Uterus (tissue), 4 donors: ENCODE measurements around the gene ADIRF. TPM values are rescaled to one million over a fixed set of nuclear protein-coding genes. Genes with fewer than 3 reads are reported as not detected.

ENCODE experiments used
- DNase-seq, 2 donors: peaks; one replicate each; pipeline ENCODE4 v3.0.0-alpha.2; 2019 to 2020
- H3K27ac ChIP-seq, 2 donors: fragments of 200-600 bp; sonication (generic); 1 replicate in 1 of 2; 2 replicates in 1 of 2; pipeline ENCODE4 v1.5.1; 2016 to 2018
- H3K27me3 ChIP-seq, 2 donors: fragments of 200-600 bp; sonication (generic); one replicate each; pipeline ENCODE4 v1.5.1; 2018 to 2019; ENCODE audit warnings: control low read depth in 1 of 2
- H3K36me3 ChIP-seq, 2 donors: fragments of 200-600 bp; sonication (generic); one replicate each; pipeline ENCODE4 v1.5.1; 2019; ENCODE audit warnings: control low read depth in 1 of 2
- H3K4me1 ChIP-seq, 2 donors: fragments of 200-600 bp; sonication (generic); one replicate each; pipeline ENCODE4 v1.5.1; 2018 to 2019; ENCODE audit warnings: control low read depth in 1 of 2
- H3K4me3 ChIP-seq, 2 donors: fragments of 200-600 bp; sonication (generic); 1 replicate in 1 of 2; 2 replicates in 1 of 2; pipeline ENCODE4 v1.5.1; 2018 to 2019; ENCODE audit warnings: mild to moderate bottlenecking in 1 of 2
- H3K9me3 ChIP-seq, 2 donors: fragments of 200-600 bp; sonication (generic); one replicate each; pipeline ENCODE4 v1.5.1; 2019; ENCODE audit warnings: control low read depth in 1 of 2
- CTCF ChIP-seq, 4 experiments: fragments of 200-600 bp in 2 of 4; fragments of 450-650 bp in 2 of 4; sonication (generic) in 2 of 4; IDR thresholded peaks; one replicate each; pipeline ENCODE4 v1.5.1; 2016 to 2019; ENCODE audit warnings: antibody characterized with exemption in 4 of 4, mild to moderate bottlenecking in 2 of 4, moderate library complexity in 1 of 4
- POLR2A ChIP-seq, 2 donors: fragments of 450-650 bp; IDR thresholded peaks; one replicate each; pipeline ENCODE4 v1.6.1; 2016; ENCODE audit warnings: antibody characterized with exemption in 2 of 2, mild to moderate bottlenecking in 1 of 2, moderate library complexity in 1 of 2
- intact Hi-C: fragments of 100-400 bp; cut with DNase I; formaldehyde crosslinking; loops from one replicate; pipeline ENCODE4 v1.15.1; 2023; ENCODE audit warnings: low total_unique reads
- total RNA-seq, 4 donors: library from RNA; depleted of rRNA in 3 of 4; stranded (reverse); fragments of >200 nt in 3 of 4; gene quantifications; one replicate each; pipeline versions ENCODE4 v1.1.0 to v1.2.4, GENCODE V29; 2014 to 2023
- donor health status: DM: yes; HTN: yes; CAD: no.

Gene ADIRF
- total RNA-seq, 4 donors from 2014 or later, result 8.5 to 368 (median 275) TPM

GRCh38 chr10:86965986-86966654 is 2.2 kb upstream of the ADIRF start:
- peak; percentile 16 to 25 for DNase-seq
- peak overlapping the region; percentile 98 to 99 for H3K27ac ChIP-seq
- H3K27me3 ChIP-seq, result no peaks in the 10 kb centered on the region
- H3K36me3 ChIP-seq, result no peaks in the 10 kb centered on the region
- no peaks in the 10 kb centered on the region for H3K9me3 ChIP-seq
- no peak overlapping the region for H3K4me3 ChIP-seq
- H3K4me1 ChIP-seq, result peaks cover 0 to 29% of the 10 kb centered on the region in 2 donors
- TF ChIP-seq CTCF (IDR thresholded peaks at IDR 0.05) (no peak), POLR2A (IDR thresholded peaks at IDR 0.05) (no peak)
- intact Hi-C loops, result loop anchor here (10.0 kb wide), 1 partner anchor 129 kb away; the partner anchor contains the start of genes GLUD1 and SHLD2

DNA sequence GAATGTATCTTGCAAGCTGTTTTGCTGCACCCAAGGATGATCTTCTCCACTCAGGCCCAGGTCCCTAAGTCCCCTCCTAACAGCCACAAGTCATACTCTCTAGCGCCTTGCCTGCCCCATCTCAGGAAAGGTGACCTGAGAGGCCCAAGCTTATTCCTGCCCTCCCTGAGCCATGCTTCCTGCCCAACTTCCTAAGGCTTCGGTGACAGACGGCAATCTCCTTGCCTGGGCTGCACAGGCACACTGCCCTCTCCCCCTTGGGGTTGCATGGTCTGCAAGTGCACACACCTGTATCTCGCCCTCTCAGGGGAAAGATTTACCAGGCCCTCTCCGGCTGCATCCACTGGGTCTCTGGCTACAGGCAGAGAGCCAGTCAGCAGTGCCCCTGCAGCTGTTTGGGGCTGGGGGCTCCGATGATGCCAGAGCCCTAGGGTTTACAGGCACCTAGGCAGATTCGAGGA is 771 bp upstream of the ADIRF start:
- Histone ChIP-seq H3K9me3 (no peaks in the 10 kb centered on the region), H3K27me3 (no peaks in the 10 kb centered on the region), H3K36me3 (no peaks in the 10 kb centered on the region), H3K4me1 (peaks cover 0 to 29% of the 10 kb centered on the region in 2 donors), H3K27ac (peak overlapping the region; percentile 98 to 99), H3K4me3 (peak overlapping the region in 1 of 2 donors; percentile 55)
- no peak for TF ChIP-seq CTCF (IDR thresholded peaks at IDR 0.05)
- intact Hi-C loops, result loop anchor here (10.0 kb wide), 1 partner anchor 127 kb away; the partner anchor contains the start of genes GLUD1 and SHLD2
- peak in 1 of 2 donors; percentile 17 for DNase-seq

DNA sequence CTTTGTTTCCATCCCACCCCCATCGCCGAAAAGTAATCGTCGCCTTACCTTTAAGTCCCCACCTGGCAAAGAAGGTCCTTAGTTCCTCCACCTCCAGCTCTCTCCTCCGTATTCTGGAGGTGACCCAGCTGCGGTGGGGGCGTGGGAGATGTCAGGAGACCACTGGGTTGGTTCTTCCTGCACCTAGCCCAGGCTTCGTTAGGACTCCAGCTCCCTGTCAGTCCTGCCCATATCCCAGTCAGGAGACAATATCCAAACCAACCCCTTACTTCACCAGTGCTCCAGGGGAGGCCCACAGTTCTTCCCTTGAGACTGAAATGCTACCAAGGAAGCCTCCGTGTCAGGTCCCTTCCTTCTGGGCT is 693 bp downstream of the ADIRF start:
- TF ChIP-seq POLR2A (IDR thresholded peaks at IDR 0.05) (no peak), CTCF (IDR thresholded peaks at IDR 0.05) (no peak)
- H3K36me3 ChIP-seq, result no peaks in the 10 kb centered on the region
- intact Hi-C loops, result loop anchor here (10.0 kb wide), 1 partner anchor 126 kb away; the partner anchor contains the start of genes GLUD1 and SHLD2
- no peaks in the 10 kb centered on the region for H3K27me3 ChIP-seq
- no peaks in the 10 kb centered on the region for H3K9me3 ChIP-seq
- H3K27ac ChIP-seq, result peak overlapping the region; percentile 98 to 99
- DNase-seq, result peak in 1 of 2 donors; percentile 42
- peaks cover 0 to 29% of the 10 kb centered on the region in 2 donors for H3K4me1 ChIP-seq
- H3K4me3 ChIP-seq, result peak overlapping the region; percentile 55 to 79

- Histone ChIP-seq H3K27ac (peak overlapping the region; percentile 98 to 99), H3K27me3 (no peaks in the 10 kb centered on the region), H3K4me3 (peak overlapping the region; percentile 55 to 79), H3K4me1 (peaks cover 0 to 29% of the 10 kb centered on the region in 2 donors), H3K9me3 (no peaks in the 10 kb centered on the region), H3K36me3 (no peaks in the 10 kb centered on the region)
- TF ChIP-seq POLR2A (IDR thresholded peaks at IDR 0.05), result no peak
- intact Hi-C loops, result loop anchor here (10.0 kb wide), 1 partner anchor 125 kb away; the partner anchor contains the start of genes GLUD1 and SHLD2
- peak; percentile 59 to 65 for DNase-seq
Measured at GRCh38 chr10:86969421-86970041, 1.2 kb downstream of the ADIRF start.

DNA sequence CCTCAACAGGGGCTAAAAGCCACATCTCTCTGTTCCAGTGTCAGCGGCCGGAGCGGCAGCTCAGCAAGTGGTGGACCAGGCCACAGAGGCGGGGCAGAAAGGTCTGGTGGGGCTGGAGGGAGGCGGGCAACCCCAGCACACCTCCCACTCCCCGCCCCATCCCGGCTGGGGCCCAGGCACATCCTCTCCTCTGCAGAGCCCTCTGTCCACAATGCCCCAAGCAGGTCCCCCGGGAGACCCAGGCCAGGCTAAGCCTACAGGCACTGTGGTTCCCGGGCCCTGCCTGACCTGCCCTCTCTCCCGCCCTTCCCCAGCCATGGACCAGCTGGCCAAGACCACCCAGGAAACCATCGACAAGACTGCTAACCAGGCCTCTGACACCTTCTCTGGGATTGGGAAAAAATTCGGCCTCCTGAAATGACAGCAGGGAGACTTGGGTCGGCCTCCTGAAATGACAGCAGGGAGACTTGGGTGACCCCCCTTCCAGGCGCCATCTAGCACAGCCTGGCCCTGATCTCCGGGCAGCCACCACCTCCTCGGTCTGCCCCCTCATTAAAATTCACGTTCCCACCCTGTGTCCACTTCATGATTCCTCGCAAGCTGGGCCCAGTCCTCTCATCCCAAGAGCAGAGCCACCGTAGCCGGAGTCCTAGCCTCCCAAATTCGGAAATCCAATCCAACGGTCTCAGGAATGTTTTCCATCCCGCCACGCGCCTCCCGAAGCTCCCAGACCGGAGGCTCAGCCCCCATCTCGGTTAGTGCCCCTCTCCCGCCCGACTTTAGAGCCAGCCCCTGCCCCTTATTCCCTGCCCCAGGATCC is 2.1 kb downstream of the ADIRF start:
- Histone ChIP-seq H3K4me1 (peaks cover 0 to 29% of the 10 kb centered on the region in 2 donors), H3K4me3 (peak overlapping the region; percentile 55 to 79), H3K27ac (peak overlapping the region; percentile 98 to 99), H3K36me3 (no peaks in the 10 kb centered on the region), H3K27me3 (no peaks in the 10 kb centered on the region), H3K9me3 (no peaks in the 10 kb centered on the region)
- TF ChIP-seq POLR2A (IDR thresholded peaks at IDR 0.05) (peak; percentile 73 to 89), CTCF (IDR thresholded peaks at IDR 0.05) (no peak)
- intact Hi-C loops, result no loop called here
- DNase-seq, result peak; percentile 91 to 92
